ENCODE data around the gene GNPDA1. TPM values are rescaled to one million over a fixed set of nuclear protein-coding genes. Genes with fewer than 3 reads are reported as not detected.

The GNPDA1 gene
- total RNA-seq, 1 donor from 2014 or later: 36.2 TPM

- DNase-seq (no peak), ATAC-seq (peak; percentile 45)
- intact Hi-C loops (cut with DNase I): no loop called here
- H3K4me1 ChIP-seq: peaks cover 29% of the 10 kb centered on the region
- TF ChIP-seq CTCF (IDR thresholded peaks at IDR 0.05): no peak
- peak overlapping the region; percentile 38 for H3K27ac ChIP-seq
- no peaks in the 10 kb centered on the region for H3K36me3 ChIP-seq
- H3K4me3 ChIP-seq: no peak overlapping the region
- no peaks in the 10 kb centered on the region for H3K9me3 ChIP-seq
- H3K27me3 ChIP-seq: no peaks in the 10 kb centered on the region
Observed at GRCh38 chr5:142015781-142016533, 3.1 kb upstream of the GNPDA1 start.

- peaks cover 29% of the 10 kb centered on the region for H3K4me1 ChIP-seq
- no peak overlapping the region for H3K4me3 ChIP-seq
- H3K27ac ChIP-seq: peak overlapping the region; percentile 38
- peak; percentile 34 for ATAC-seq
- H3K9me3 ChIP-seq: no peaks in the 10 kb centered on the region
- peak; percentile 55 for TF ChIP-seq CTCF (IDR thresholded peaks at IDR 0.05)
- intact Hi-C loops (cut with DNase I): no loop called here
- no peaks in the 10 kb centered on the region for H3K36me3 ChIP-seq
- no peaks in the 10 kb centered on the region for H3K27me3 ChIP-seq
- no peak for DNase-seq
Observed at GRCh38 chr5:142014911-142015584, 2.2 kb upstream of the GNPDA1 start.

GRCh38 chr5:142013734-142014521 is 1.1 kb upstream of the GNPDA1 start:
- H3K27me3 ChIP-seq: no peaks in the 10 kb centered on the region
- peaks cover 6% of the 10 kb centered on the region for H3K36me3 ChIP-seq
- peak overlapping the region; percentile 93 for H3K27ac ChIP-seq
- ATAC-seq (no peak), DNase-seq (no peak)
- no peak for TF ChIP-seq CTCF (IDR thresholded peaks at IDR 0.05)
- H3K4me3 ChIP-seq: no peak overlapping the region
- no peaks in the 10 kb centered on the region for H3K9me3 ChIP-seq
- intact Hi-C loops (cut with DNase I): no loop called here
- H3K4me1 ChIP-seq: peaks cover 29% of the 10 kb centered on the region

- intact Hi-C loops (cut with DNase I): no loop called here
- DNase-seq: peak; percentile 79
Observed at GRCh38 chr5:142012186-142012785, 541 bp downstream of the GNPDA1 start.

More at GRCh38 chr5:142012186-142012785, 541 bp downstream of the GNPDA1 start:
- Histone ChIP-seq H3K4me1 (peaks cover 29% of the 10 kb centered on the region), H3K27ac (peak overlapping the region; percentile 93), H3K4me3 (peak overlapping the region; percentile 86), H3K9me3 (no peaks in the 10 kb centered on the region), H3K36me3 (peaks cover 21% of the 10 kb centered on the region), H3K27me3 (no peaks in the 10 kb centered on the region)
- ATAC-seq: peak; percentile 55
- peak; percentile 50 for TF ChIP-seq CTCF (IDR thresholded peaks at IDR 0.05)
